ENCODE results near the gene CCDC141.

The CCDC141 gene

GRCh38 chr2:178882666-178883440, 167.1 kb downstream of the CCDC141 start:
- no peak for TF ChIP-seq CTCF (IDR thresholded peaks at IDR 0.05; ENCODE audit: control insufficient read depth, insufficient read depth, low read depth, low read length, missing control alignments)
- H3K4me3 ChIP-seq (ENCODE audit: control insufficient read depth, low read depth, low read length): no peak overlapping the region
- DNase-seq (ENCODE audit: low read depth): no peak

- no peak overlapping the region for H3K4me3 ChIP-seq (ENCODE audit: control insufficient read depth, low read depth, low read length)
- TF ChIP-seq CTCF (IDR thresholded peaks at IDR 0.05; ENCODE audit: control insufficient read depth, insufficient read depth, low read depth, low read length, missing control alignments): no peak
- DNase-seq (ENCODE audit: low read depth): no peak
These were observed 168.9 kb downstream of the CCDC141 start for GRCh38 chr2:178881075-178881474.

- no peak for DNase-seq (ENCODE audit: low read depth)
- no peak for TF ChIP-seq CTCF (IDR thresholded peaks at IDR 0.05; ENCODE audit: control insufficient read depth, insufficient read depth, low read depth, low read length, missing control alignments)
These were observed 169.7 kb downstream of the CCDC141 start for GRCh38 chr2:178880257-178880656.

GRCh38 chr2:178877874-178878273, 172.1 kb downstream of the CCDC141 start:
- no peak for TF ChIP-seq CTCF (IDR thresholded peaks at IDR 0.05; ENCODE audit: control insufficient read depth, insufficient read depth, low read depth, low read length, missing control alignments)
- DNase-seq (ENCODE audit: low read depth): no peak
- no peak overlapping the region for H3K4me3 ChIP-seq (ENCODE audit: control insufficient read depth, low read depth, low read length)

More at GRCh38 chr2:178880257-178880656, 169.7 kb downstream of the CCDC141 start:
- no peak overlapping the region for H3K4me3 ChIP-seq (ENCODE audit: control insufficient read depth, low read depth, low read length)

GRCh38 chr2:178874529-178875240, 175.3 kb downstream of the CCDC141 start:
- no peak overlapping the region for H3K4me3 ChIP-seq (ENCODE audit: control insufficient read depth, low read depth, low read length)
- TF ChIP-seq CTCF (IDR thresholded peaks at IDR 0.05; ENCODE audit: control insufficient read depth, insufficient read depth, low read depth, low read length, missing control alignments): no peak
- no peak for DNase-seq (ENCODE audit: low read depth)

- no peak overlapping the region for H3K4me3 ChIP-seq (ENCODE audit: control insufficient read depth, low read depth, low read length)
- DNase-seq (ENCODE audit: low read depth): no peak
- no peak for TF ChIP-seq CTCF (IDR thresholded peaks at IDR 0.05; ENCODE audit: control insufficient read depth, insufficient read depth, low read depth, low read length, missing control alignments)
These were observed 176.0 kb downstream of the CCDC141 start for GRCh38 chr2:178873912-178874311.
